Brain pericyte (primary cell): ENCODE data around the gene ARID5B.

Source experiments
- DNase-seq: peaks from one replicate; pipeline ENCODE4 v3.0.0-alpha.2; 2012; ENCODE audit warnings: low read depth, low spot score

ARID5B gene

DNA sequence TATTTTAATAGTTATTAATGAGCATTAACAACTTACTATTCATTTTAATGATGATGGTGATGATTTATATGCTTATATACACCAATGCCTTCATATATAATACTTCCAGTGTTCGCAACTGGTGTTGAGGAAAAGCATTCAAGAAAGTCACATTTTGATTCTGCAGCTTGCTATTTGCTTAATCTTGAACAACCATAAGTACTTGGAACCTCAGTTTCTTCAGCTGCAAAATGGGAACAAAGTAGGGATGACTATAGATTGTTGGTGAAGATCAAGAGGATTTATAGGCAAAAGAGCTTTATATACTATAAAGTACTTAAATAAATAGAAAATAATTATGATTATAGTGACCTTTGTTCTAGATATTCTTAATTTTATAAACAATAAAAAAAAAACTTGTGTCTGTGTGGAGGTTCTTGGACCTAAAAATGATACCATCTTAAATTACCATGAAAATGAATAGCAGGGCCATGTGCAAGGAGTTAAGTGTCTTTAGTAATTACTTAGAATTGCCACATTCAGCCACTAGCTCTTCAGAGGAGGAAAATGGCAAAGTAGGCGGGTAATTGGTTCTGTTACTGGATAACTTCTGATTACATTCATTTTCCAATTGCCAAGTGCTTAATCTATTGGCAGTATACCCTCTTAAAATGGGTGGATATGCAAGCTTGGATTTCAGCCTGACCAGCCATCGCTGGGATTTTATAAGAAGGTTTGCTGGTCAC lies 4.5 kb downstream of the ARID5B start:
- DNase-seq = no peak

GRCh38 chr10:61906562-61906901 lies 5.0 kb downstream of the ARID5B start:
- no peak for DNase-seq

DNA sequence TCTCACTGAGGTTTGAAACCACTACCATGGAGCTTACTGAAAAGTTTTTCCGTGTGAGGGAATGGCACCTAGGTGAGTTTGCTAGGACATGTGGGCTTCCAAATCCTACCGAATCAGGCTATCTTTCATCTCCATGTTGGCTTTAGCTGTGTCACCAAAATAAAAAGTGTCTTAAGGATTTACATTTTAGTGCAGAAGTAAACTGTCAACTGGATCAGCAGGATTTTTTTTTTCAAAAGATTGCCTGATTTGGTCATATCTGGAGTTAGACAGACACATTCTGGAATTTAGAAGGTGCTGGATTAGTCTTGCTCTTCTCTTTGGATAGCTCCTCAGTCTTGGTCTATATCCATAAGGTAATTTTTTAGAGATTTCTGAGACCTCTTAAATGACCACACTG lies 5.5 kb downstream of the ARID5B start:
- no peak for DNase-seq

DNA sequence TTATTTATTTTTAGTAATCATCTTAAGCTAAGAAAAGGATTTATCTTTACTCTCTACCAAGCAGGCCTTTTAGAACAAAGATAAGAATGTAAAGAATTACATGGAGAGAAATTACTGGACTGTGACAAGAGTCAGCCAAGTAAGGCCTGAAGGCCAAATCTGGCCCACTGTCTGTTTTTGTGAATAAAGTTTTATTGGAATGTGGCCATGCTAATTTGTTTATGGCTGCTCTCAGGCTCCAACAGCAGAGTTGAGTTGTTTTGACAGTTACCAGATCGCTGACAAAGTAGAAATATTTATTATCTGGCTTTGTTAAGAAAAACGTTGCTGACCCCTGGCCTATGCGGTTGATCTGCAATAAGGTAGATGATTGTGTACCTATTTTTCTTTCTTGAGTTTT lies 6.1 kb downstream of the ARID5B start:
- DNase-seq = no peak

- no peak for DNase-seq
Measured at GRCh38 chr10:61910226-61910805, 8.8 kb downstream of the ARID5B start.

DNA sequence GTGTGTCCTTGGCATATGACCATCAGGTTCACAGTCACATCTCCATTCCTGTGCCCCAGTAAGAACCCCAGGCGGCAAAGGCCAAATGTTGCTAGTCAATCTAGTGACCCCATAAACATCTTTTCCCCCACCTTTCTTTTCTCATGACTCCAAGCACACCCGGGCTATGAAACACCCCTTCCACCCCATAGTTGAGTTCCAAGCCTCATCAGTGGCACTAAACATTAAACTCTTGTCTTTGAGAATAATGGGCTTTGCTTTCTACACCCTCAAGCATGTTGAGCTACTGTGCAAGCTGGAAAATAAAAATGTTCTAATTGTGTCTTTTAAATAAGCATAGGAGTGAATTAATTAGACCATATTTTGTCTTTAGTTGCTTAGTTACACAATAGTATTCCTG lies 9.4 kb downstream of the ARID5B start:
- no peak for DNase-seq

GRCh38 chr10:61911425-61911824 lies 9.9 kb downstream of the ARID5B start:
- DNase-seq = no peak

GRCh38 chr10:61912981-61913380 lies 11.5 kb downstream of the ARID5B start:
- DNase-seq = no peak

DNA sequence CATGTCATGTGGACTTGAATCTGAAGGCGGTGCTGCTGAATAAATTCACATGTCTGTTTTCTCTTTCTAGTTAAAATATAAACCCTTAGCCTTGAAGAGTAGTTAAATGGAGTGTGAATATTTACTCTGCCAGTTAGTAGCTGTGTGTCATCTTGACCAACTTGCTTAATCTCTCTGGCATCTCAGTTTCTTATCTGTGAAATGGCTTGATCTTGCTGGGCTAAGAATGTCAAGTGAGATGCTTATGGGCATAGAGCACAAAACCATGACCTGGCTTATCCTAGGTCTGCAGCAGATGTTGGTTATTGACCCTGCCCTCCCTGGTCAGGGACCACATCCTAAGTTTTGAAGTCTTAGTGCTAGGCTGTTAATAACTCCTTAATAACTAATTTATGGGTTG lies 16.6 kb downstream of the ARID5B start:
- no peak for DNase-seq

DNA sequence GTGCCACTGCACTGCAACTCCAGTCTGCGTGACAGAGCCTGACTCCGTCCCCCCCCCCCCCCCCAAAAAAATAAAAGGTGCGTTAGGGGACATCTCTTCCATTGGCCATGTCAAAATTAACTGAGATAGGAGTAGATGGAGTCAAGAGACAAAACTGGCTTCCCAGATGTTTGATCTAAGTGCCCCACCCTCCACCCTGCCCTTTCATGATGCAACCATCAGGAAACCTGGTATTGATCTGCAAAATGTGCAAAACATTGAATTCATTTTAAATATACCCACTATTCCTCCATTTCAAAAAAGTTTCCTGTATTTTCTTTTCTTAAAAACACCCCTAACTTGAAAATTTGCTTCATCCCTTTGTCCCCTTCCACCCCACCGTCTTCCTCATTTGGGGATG lies 17.5 kb downstream of the ARID5B start:
- DNase-seq = no peak

DNA sequence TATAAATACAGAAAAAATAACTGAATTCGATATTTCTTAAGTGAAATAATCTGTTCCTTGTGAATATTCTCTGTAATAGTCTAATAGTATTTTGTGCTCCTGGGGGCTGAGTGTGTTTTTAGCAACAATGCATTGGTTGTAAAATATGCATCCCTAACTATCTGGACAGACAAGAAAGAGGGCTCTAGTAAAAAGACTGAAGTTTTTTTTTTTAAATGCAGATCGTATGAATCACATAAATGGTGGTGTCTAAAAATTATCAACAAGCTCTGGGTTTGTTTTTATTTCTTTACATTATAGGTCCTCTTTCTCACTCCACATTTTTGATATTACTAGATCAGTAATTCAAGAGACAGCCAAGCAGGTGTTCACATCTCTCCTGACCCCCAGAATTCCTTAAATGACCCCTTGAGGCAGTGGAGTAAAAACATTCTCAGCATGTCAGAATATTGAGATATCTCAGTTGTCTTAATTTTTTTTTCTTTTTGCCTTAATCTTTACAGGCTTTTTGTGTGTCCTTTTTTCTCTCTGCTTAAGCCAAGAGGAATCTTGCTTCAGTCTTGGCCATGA lies 18.2 kb downstream of the ARID5B start:
- DNase-seq = no peak

GRCh38 chr10:61921143-61921542 lies 19.6 kb downstream of the ARID5B start:
- no peak for DNase-seq

- no peak for DNase-seq
Measured at GRCh38 chr10:61923210-61923949, 21.9 kb downstream of the ARID5B start.

- DNase-seq = no peak
Measured at GRCh38 chr10:61923950-61924274, 22.4 kb downstream of the ARID5B start.

GRCh38 chr10:61929555-61929954 lies 28.1 kb downstream of the ARID5B start:
- no peak for DNase-seq

DNA sequence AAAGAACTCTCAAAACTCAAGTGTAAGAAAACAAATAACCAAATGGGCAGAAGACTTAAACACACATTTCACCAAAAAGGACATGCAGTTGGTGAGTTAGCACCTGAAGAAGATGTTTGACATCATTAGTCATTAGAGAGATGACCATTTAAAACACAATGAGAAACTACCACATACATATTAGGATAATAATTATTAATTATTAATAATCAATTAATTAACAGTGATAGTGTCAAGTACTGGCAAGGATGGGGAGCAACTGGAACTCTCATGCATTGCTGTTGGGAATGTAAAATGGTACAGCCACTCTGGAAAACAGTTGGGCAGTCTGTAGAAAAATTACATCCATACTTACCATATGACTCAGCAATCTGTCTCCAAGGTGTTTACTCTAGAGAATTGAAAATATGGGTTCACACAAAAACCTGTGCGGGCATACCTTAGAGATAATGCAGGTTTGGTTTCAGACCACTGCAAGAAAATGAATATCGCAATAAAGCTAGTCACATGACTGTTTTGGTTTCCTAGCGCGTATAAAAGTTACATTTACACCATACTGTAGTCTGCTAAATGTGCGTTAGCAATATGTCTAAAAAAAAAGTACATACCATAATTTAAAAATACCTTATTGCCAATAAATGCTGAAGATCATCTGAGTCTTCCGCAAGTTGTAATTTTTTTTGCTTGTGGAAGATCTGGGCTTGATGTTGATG lies 30.3 kb downstream of the ARID5B start:
- no peak for DNase-seq

DNA sequence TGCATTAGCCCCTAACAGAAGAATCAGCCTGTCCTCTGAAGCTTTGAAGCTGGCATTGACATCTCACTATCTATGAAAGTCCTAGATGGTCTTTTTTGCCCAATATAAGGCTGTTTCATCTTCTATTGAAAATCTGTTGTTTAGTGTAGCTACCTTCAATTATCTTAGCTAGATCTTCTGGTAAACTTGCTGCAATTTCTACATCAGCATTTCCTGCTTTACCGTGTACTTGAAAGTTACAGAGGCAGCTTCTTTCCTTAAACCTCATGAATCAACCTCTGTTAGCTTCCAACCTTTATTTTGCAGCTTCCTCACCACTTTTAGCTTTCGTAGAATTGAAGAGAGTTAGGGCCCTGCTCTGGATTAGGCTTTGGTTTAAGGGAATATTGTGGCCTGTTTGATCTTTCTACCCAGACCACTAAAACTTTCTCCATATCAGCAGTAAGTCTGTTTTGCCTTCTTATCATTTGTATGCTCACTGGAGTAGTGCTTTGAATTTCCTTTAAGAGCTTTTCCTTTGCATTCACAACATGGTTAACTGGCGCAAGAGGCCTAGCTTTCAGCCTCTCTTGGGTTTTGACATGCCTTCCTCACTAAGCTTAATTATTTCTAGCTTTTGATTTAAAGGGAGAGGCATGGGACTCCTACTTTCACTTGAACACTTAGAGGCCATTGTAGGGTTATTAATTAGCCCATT lies 32.5 kb downstream of the ARID5B start:
- DNase-seq = no peak

DNA sequence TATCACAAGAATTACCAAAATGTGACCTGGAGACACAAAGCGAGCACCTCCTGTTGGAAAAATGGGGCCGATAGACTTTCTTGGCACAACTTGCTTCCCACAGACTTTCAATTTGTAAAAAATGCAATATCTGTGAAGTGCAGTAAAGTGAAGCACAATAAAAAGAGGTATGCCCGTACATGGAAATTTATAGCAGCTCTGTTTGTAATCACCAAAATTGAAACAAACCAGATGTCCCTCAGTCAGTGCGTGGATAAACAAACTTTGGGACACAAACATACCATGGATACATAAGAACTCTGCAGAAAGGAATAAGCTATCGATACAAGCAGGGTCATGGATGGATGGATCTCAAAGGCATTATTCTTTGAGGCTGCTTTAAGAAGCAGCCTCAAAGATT lies 33.6 kb downstream of the ARID5B start:
- DNase-seq = no peak

- DNase-seq = no peak
Measured at GRCh38 chr10:61936770-61937169, 35.3 kb downstream of the ARID5B start.

DNA sequence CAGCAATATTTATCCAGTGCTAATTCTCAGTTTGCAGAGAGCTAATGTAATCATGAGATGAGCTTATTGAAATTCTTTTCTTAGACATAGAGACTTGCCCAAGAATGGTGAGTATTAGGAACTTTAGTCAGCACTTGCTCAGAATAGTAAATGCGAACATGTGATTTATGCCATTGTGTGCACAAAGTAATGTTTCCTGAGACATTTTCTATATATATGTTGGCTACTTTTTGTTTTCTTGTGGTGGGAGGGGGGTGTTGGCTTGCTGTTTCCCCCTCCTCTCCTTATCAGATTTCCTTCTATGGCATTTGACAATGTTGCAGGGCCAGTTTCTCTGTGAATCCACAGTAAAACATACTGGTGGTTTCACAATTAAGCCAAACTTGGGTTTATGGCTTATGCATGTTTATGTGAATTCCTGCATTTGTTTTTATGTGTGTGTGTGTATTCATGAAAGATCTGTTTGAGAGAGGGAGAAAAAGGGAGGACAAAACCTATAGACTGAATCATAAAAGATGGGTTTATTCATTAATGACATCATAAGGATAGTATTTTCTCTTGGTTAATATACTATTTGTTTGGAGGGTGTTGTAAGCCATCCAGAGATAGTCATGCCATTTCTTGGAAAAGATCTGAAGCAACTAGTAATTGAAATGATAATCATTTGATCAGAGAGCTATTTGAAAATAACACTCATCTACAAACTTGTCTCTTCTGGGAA lies 36.3 kb downstream of the ARID5B start:
- no peak for DNase-seq

GRCh38 chr10:61939902-61940301 lies 38.4 kb downstream of the ARID5B start:
- no peak for DNase-seq
